GM08714 (cell line): Measurements from ENCODE around the gene CACNA1S.

Experiments used
- H3K4me3 ChIP-seq: fragments of 200-500 bp; sonication (Bioruptor generic); 2 replicates; pipeline ENCODE4 v1.5.1; 2014; ENCODE audit warnings: mild to moderate bottlenecking, low read length, inconsistent platforms
- ZNF274 ChIP-seq: IDR thresholded peaks from 2 replicates; pipeline ENCODE4 v1.6.1; 2012; ENCODE audit warnings: mild to moderate bottlenecking, low read depth, low read length

Gene CACNA1S

DNA sequence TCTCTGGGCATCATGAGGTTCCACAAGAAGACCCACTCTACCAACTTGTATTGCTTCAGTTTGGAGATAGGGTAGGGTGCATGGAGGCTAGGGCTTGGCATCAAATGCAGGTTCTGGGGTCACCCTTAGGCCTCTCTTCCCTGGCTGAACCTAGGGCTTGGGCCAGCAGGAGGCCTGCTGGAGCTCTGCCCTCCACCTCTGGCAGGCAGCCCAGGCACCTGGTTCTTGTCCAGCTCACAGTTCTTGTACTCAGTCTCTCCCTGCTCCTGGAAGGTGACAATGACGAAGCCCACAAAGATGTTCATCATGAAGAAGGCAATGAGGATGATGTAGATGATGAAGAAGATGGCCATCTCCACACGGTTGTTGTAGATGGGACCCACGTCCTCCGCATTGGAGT lies 51.2 kb downstream of the CACNA1S start:
- TF ChIP-seq ZNF274, result no peak
- no peak overlapping the region for H3K4me3 ChIP-seq

DNA sequence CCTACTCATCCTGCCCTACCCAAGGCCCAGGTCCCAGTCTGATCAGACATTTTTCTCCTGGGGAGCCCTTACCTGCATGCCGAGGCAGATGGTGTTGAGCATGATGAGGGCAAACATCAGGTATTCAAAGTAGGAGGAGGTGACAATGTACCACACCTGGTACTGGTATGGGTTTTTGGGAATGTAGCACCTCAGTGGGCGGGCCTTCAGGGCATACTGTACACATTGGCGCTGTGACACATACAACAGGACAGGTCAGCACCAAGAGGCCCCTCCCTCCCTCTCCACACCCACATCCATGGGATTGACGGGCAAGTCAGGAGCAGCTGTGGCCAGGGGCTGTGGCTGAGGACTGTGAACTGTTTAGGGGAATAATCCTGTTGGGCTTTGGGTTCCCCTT lies 51.6 kb downstream of the CACNA1S start:
- no peak overlapping the region for H3K4me3 ChIP-seq
- no peak for TF ChIP-seq ZNF274

DNA sequence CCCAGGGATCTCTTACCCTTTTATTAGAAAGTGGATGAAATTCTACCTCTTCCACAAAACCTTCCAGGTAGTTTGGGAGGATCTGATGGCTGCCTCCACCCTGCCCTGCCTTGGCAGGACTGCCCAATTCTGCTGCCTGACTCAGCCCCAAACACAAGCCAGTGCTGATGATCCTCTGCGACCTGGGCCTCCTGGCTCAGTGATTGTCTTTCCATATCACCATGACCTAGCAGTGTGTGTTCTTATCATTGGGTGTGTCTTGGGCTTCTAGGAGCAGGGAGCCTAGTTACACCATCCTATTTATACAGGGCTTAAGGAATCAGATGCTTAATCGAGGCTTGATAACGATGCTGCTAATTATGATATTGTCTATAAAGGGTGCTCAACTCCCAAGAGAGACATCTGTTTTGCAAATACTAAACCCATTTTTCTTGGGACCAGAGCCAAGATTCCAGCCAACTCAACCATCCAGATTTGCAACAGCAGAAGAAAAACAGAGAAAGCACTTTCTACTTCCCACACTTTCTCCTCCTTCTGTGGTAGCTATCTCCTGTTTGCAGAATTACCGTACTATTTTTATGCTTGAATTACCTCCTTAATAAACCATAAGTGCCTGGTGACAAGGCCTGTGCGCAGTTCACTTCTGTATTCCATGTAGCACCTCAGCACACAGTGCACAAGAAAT lies 52.2 kb downstream of the CACNA1S start:
- H3K4me3 ChIP-seq, result no peak overlapping the region
- no peak for TF ChIP-seq ZNF274

DNA sequence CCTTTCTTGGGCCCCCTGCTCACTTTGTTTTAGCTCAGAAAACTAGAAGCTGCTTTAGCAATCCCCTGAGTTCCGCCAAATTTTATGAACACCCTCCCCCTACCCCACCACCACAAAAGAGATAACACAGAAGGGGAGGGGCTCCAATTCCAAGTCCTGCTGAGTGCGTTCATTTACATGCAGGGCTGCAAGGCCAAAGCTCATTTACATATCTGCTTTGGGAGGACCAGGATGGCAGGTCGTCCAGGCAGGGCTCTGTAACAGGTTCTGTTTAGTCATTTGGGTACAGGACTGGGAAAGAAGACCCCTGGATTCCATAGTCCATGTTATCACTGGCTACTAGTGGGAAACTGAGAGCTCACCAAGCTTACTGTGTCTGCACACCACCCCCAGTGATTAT lies 52.8 kb downstream of the CACNA1S start:
- H3K4me3 ChIP-seq, result no peak overlapping the region
- TF ChIP-seq ZNF274, result no peak

DNA sequence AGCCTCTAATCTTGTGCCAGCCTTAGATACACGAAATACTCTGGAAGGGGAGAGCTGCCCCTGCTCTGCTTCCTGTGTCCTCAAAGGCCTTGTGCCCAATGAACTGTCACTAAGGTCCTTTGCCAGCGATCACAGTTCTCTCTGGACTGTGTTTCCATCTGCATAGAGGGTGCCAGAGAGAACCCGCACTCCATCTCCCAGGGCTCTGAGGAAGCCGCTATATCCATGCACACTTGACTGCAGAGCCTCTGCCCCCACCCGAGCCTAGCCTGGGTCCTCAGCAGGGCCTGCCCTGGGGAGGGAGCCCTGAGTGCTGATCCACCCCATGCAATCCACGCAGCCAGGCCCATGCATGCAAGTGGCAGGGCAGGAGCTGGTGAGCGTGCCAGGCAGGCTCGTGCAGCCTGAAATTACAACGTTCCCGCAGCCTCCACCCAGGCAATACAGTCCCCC lies 58.1 kb downstream of the CACNA1S start:
- TF ChIP-seq ZNF274, result no peak
- no peak overlapping the region for H3K4me3 ChIP-seq

DNA sequence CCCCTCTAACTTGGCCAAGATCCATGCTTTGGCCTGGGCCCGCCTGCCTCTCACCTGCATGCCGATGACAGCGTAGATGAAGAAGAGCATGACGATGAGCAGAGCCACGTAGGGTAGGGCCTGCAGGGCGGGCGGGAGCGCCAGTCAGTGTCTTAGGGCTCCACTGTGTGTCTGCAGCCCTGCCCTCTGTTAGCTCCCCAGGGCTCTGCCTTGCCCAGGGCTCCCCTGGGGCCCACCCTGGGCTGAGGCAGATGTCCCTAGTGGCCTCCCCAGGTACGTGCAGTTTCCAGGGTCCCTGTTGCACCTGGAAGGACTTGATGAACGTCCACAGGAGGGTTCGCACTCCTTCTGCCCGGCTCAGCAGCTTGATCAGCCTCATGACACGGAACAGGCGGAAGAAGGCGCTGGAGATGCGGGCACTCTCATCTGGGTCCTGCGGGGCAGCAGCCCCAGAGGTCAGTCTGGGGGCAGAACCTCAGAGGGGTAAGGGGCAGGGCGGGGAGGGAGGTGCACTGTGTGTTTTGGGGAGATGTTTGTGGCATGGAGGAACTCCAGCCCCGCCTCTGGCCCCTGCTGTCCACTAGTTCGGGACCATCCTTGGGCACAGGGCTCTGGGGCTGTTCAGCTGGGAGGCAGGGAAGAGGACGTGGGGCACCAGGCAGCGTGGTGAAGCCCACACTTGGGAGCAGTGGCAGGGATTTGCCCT lies 58.9 kb downstream of the CACNA1S start:
- TF ChIP-seq ZNF274, result no peak
- H3K4me3 ChIP-seq, result no peak overlapping the region

DNA sequence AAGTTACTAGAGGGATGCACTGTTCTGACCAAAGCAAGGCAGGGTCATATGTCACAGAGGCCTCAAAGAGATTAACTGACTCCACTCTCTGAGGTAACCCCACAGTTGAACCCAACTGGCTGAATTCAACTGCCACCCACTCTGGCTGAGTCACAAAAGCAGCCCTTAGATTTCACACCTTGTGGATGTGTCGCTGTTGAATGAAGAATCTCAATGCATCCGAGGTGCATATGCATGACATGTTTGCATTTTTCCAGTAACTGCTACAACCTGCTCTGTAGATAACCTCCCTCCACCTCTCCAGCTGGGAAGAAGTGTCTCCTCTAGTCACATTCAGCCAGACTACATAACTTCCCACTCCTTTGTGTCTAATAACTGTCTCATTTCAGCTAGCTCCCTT lies 60.8 kb downstream of the CACNA1S start:
- H3K4me3 ChIP-seq, result no peak overlapping the region
- no peak for TF ChIP-seq ZNF274

DNA sequence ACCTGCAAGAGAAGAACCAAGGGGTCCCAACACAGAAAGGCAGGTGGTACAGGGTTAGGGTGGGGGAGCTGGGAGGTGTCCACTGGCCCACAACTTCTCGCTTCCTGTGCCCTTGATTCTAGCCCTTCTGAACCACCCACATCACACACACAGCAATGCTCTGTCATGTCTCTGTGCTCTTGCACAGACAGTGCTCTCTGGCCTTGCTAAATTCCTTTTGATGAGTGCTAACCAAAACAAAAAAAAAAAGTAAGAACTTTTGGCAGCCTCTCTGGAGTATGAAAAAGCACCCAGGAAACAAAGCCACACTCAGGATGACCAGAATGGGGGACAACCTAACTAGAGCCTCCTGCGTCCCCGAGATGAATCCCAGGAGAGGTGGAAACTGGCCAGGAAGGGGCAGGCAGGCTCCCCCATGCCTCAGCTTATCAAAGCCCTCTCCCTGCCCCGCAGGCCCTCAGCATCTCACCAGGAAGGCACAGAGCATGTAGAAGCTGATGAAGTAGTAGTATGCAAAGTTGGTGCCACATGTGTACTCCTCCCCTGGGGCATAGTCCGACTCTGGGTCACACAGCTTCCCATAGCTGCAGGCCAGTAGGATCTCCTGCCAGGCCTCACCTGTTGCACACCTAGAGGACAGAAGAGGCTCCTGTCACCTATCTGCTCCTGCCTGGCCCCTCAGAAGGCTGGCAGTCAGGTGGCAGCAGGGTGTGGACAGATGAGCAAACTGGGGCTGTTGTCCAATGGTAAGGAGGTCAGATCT lies 61.5 kb downstream of the CACNA1S start:
- TF ChIP-seq ZNF274, result no peak
- no peak overlapping the region for H3K4me3 ChIP-seq

DNA sequence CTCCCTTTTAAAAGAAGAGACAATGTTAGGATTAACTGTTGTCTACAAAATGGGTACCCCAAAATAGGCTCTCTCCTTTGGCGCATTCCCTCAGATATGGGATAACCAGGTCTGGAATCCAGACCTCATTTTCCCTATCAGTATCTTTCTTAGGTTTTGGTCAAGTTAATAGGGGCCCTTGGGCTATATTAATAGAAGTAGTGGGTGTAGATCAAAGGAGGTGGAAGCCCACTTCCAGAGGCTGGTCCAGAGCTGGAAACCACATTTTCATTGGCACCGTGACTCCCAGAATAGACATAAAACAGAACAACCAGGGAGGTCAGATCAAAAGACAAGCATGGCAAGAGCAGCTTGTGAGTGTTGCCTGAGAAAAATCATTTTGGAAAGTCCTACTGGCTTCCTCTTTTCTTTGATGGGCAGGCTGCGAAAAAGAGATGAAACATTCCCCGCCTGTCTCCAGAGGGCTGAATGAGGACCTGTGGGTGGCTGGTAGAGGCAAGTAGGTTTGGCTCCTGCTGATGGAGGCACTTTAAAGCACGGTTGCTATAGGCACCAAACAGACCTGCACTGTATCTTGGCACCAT lies 62.9 kb downstream of the CACNA1S start:
- TF ChIP-seq ZNF274, result no peak
- H3K4me3 ChIP-seq, result no peak overlapping the region

DNA sequence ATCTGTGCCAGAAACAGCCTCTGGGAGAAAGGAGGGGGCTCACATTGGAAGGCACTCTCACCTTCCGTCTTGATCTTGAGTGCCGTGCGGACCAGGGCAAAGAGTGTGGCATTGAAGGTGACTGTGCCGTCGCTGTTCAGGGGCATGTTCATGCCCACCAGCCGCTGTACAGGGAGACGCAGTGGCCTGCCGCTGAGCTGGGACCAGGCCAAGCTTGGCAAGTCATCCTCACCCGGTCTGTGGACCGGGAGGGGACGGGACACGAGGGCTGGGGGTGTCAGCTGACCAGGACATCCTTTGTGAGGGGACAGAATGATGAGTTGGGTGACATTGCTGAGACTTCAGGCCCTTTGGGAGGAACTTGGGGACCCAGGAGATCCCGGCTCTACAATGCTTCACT lies 63.7 kb downstream of the CACNA1S start:
- TF ChIP-seq ZNF274, result no peak
- H3K4me3 ChIP-seq, result no peak overlapping the region

DNA sequence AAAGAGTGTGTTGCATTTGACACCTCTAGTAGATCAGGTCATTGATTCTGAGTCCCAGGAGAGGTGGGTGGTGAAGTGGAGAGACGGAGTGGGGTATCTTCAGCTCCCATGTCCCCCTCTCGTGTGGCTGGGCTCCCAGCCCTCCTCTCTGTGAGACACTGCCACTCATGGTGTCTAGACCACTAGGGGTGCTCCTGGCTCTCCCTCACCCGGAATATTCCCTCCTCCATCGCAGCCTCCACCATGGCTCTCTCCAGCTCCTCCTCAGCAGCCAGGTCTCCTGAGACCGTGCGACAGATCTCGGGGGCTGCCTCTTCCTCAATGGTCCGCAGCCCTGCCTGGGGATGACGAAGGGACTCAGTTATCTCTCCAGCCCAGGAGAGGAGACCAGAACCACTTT lies 68.1 kb downstream of the CACNA1S start:
- no peak overlapping the region for H3K4me3 ChIP-seq
- no peak for TF ChIP-seq ZNF274

DNA sequence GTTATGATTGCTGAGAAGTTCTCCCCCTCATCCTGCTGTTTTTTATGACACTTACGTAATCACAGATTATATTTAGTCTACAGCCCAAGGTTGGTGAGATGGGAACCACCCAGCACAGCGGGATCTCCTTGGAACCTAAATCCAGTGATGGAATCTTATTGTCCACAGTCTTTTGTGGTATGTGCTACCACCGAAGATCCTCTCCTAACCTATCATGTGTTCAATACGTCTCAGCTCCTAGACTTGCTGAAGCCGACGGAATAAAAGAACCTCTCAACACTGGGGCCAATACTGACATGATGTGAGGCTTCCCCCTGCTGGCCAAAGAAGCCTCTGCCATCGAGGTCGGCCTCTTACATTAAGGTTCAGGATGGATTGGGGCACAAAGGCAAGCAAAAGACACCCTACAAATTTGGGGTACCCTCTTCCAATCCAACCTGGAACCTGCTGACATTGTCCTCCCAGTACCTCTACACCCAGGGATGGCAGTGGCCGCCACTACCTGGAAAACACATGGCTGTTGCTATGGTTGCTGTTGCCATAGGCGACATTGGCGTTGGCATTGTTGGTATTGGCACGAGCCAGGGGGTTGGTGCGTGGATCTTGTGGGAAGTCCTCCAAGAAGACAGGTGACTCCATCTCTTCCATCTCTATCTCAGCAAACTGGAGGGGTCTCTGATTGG lies 69.3 kb downstream of the CACNA1S start:
- no peak overlapping the region for H3K4me3 ChIP-seq
- TF ChIP-seq ZNF274, result no peak

DNA sequence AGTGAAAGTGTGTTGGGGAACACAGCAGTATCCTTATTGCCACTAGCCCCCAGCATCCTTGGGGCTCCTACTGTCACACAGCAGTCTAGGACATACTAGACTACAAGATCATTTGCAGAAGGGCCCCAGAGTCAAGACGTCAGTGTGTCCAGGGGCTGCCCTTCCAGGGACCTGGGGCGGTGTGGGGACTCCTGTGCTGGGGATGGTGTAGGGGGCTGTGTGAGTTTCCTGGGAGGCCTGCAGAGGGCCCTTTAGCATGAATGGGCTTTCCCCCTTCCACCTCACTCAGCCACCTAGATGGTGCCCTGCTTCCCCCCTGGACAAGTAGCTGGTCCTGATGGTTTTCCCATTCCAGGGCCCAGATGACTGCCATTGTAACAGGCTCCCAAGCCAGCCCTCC lies 71.2 kb downstream of the CACNA1S start:
- no peak for TF ChIP-seq ZNF274
- no peak overlapping the region for H3K4me3 ChIP-seq

DNA sequence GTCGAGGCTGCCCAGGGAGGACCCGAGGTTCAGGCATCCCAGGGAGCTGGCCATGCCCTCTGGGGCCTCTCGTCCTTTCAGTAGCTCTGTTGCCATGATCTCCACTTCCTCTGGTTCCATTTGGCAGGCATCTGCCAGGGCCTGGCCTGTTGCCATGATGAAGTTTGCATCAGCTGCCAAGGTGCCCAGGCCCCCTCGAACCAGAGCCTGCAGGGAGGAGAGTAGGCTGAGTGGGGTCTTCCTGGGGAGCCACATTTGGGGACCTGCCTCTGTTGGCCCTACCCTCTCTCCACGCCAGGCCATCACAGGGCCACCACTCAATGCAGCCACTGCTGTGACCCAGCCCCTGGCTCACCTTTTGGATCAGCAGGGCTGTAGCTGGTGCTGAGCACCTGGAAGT lies 72.3 kb downstream of the CACNA1S start:
- no peak overlapping the region for H3K4me3 ChIP-seq
- TF ChIP-seq ZNF274, result no peak
